ENCODE results near the gene NAT8.
"Not testable (repeated sequence)": the region's sequence is repeated elsewhere in the genome, so short reads cannot be mapped to it uniquely, and the experiment has no call there.

Gene NAT8

GRCh38 chr2:73630662-73631266, 11.5 kb downstream of the NAT8 start:
- not testable (repeated sequence) for DNase-seq

GRCh38 chr2:73628493-73628892, 13.7 kb downstream of the NAT8 start:
- DNase-seq: not testable (repeated sequence)

GRCh38 chr2:73626237-73626636, 16.0 kb downstream of the NAT8 start:
- not testable (repeated sequence) for DNase-seq

GRCh38 chr2:73624625-73625024, 17.6 kb downstream of the NAT8 start:
- DNase-seq: not testable (repeated sequence)

GRCh38 chr2:73624036-73624435, 18.2 kb downstream of the NAT8 start:
- DNase-seq: peak; percentile 4

- not testable (repeated sequence) for DNase-seq
Measured at GRCh38 chr2:73619925-73620324, 22.3 kb downstream of the NAT8 start.

- DNase-seq: no peak
Measured at GRCh38 chr2:73614997-73615396, 27.2 kb downstream of the NAT8 start.

GRCh38 chr2:73614105-73614504, 28.1 kb downstream of the NAT8 start:
- DNase-seq: no peak

GRCh38 chr2:73611867-73612266, 30.4 kb downstream of the NAT8 start:
- peak; percentile 31 for DNase-seq

GRCh38 chr2:73611193-73611592, 31.0 kb downstream of the NAT8 start:
- no peak for DNase-seq

- DNase-seq: peak; percentile 7
Measured at GRCh38 chr2:73610111-73610510, 32.1 kb downstream of the NAT8 start.

- not testable (repeated sequence) for DNase-seq
Measured at GRCh38 chr2:73604589-73604988, 37.6 kb downstream of the NAT8 start.

GRCh38 chr2:73603099-73603588, 39.1 kb downstream of the NAT8 start:
- DNase-seq: peak; percentile 74

GRCh38 chr2:73601780-73602179, 40.4 kb downstream of the NAT8 start:
- DNase-seq: no peak

GRCh38 chr2:73594251-73594650, 48.0 kb downstream of the NAT8 start:
- DNase-seq: peak; percentile 43

GRCh38 chr2:73593680-73594079, 48.5 kb downstream of the NAT8 start:
- peak; percentile 9 for DNase-seq

All from fibroblast of skin of right biceps (primary cell).